Activated CD4-positive, alpha-beta T cell treated with anti-CD3 and anti-CD28 coated beads for 48 hours (primary cell): ENCODE data around the gene GSG1L.
A peak's percentile ranks its signal among the peaks of the same experiment; 100 is the strongest.

Source experiments
- DNase-seq: peaks from one replicate; pipeline ENCODE4 v3.0.0-alpha.2; 2020

The GSG1L gene

DNA sequence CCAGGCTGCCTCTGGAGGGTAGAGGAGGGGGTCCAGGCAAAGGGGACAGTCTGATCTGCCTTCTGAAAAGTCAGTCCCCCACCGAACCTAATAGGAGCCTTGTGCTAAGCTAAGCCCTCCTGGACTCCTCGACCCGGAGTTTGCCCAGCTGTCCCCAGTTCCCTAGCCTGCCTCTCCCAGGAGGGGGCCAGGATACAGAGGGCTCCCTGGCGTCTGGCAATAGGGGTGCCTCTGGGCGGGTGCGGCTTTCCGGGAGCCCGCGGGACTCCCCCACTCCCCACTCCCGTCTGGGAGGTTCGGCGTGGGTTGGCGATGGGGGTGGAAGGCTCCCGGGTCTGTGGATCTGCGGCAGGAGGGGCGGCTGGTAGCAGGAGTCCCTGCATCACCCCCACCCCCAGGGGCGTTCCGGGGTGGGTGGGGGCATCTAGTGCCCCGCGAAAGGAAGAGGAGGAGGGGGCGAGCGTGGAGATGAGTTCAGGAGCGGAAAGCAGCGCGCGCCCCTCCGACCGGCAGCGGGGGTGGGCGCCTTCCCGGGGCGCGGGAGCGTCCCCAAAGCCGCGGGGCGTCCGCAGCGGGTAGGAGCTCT, 1.2 kb downstream of the GSG1L start:
- no peak for DNase-seq

DNA sequence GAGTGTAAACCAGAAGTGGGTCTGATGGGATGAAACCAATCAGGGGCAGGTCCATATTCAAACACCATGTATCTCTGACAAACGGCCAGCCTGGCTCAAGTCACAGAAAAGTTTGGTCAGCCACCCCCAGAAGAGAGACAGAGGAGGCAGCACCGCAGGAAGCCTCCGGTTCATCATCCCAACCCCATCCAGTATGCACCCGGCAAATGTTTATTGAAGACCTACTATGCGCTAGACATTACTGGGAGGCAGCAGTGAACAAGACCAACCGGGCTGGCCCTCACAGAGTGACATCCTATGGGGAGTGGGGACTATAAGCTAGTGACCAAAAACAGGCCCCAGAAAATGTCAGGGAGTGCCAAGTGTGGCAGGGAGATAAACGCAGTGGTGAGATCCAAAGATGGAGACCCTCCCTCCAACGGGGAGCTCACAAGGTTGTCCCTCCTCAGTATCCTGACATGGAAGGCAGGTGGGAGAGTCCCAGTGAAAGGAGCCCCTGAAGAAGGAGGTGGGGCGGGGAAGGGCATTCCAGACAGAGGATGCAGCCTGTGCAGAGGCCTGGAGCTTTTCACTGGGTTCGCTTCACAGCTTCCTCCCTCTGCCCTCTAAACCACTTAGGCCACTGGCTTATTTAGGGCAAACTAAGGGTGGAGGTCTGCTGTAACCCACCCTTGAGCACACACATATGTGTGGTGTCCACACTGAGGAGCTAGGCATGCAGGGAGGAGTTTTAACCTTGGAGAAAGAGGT, 2.0 kb downstream of the GSG1L start:
- no peak for DNase-seq

DNA sequence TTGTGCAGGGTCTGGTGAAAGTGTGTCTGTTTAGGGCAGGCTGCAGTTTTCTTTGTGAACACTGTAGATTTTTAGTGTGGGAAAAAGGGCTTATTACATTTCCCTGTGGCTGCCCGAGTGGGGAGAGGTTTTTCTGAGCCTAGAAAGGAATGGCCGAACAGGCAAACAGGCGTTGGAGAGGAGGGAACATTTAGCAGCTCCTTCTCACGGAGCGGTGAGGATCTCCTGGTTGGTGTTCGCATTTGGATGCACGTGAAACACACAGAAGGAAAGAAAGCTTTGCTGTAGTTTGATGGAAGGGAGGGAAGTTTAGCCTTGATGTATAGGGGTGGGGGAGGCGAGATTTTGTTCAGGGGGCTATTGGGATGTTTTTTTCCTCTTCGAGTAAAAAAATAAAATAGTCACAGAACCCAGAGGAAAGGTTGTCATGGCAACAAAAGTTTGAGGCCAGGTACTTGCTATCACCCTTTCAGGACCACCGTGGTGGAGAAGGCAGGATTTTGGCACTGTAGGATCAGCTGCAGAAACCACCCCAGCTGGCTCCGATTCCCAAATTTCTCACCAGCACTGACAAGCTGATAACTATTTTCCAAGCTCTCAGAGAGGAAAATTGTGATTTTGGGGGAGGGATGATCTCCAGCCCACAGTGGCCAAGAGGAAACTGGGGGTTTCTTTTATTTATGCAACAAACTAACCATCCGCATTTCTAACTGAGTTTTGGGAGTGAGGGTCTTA, 3.5 kb downstream of the GSG1L start:
- DNase-seq = no peak

DNA sequence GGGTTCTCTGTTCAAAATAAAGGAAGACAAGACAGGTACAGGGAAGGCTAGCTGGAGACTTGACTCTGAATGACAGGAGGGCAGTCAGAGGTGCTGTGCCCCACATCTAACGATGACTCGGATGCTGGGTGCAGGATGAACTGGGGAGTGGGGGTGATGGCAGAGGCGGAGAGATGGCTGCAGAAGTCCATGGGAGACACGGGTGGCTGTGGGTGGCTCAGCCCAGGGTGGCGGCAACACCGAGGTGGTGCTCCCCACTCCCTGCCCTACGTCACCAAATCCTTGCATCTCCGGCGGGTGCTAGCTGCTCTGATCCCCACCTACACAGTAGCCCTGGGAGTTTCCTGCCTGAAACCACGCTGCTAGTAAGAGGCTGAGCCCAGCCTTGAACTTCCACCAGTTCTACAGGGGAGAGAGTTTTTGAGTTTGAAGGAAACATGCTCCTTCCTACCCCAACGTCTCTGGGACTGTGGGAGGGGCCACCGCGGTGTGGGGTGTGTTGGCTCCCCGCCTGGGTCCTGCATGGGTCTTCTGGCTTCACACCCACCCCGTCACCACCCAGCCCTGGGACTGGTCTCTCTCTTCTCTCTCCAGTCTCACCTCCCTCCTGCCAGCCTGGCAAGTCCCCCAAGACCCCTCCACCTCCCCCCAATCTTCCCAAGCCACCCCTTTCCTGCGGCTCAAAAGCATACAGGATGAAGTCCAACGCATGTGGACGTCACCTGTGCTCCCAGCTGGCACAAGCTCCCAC, 4.5 kb downstream of the GSG1L start:
- DNase-seq = peak; percentile 17

DNA sequence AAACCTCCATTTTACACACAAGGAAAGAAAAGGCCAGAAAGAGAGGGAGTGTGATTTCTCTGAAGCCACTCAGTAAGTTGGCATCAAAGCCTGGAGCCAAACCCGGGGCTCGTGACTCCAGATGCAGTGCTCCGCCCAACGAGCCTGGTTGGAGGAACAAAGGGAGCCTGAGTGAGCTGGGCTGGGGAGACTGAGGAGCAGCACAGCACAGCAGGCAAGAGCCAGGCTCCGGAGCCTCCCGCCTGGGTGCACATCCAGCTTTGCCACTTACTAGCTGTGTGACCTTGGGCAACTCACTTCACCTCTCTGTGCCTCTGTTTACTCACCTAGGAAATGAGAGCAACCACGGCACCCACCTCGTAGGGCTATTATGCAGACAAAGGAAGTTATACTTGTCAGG, 5.6 kb downstream of the GSG1L start:
- DNase-seq = no peak

DNA sequence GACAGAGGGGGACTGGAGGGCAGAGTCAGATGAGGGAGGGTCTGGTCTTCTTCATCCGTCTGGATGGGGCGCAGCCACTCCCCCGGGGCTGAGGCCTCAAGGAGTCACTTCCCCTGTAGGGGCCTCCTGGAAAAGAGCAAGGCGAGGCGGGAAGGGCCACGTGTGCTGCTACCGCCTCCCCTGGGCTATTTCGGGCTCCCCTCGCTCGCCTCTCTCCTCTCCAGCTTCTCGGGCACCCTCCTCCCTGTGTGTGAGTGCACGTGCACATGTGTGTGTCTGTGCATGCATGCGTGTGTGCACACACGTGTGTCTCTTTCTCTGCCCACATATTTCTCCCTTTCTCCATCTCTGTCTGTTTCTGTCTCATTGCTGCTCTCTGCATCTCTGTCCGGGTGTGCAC, 10.1 kb downstream of the GSG1L start:
- DNase-seq = no peak

DNA sequence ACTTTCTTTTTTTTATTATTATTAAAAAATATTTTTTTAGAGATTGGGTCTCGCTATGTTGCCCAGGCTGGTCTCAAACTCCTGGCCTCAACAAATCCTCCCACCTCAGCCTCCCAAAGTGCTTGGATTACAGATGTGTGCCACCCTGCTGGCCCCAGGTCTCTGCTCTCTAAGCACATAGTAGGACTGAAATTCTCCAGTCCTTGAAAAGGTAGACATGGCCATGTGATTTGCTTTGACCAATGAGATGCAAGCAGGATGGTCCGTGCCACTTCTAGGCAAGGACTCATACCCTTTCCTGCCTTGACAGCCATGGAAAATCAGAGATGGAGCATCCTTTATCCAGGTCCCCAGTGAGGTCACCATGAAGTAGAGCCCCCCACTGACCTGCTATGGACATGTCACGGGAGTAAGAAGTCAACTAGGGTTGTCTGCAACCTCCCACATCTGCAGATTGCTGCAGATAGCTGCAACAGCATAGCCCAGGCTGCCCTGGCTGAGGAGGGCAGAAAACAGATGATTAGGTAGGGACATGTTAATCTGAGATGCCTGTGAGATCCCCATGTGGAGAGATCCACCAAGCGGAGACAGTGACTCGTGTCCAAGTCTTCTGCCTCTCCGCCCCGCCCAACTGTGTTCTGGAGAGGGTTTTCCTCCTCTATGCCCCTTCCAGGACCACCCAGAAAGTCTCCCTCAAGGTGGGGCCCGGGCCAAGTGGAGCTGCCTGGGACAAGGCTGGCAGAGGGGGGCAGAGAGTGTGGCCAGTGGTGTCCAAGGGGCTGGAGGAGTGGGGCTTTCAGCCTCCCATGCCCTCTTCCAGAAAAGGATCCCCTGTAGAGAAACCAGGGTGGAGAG, 11.0 kb downstream of the GSG1L start:
- no peak for DNase-seq

DNA sequence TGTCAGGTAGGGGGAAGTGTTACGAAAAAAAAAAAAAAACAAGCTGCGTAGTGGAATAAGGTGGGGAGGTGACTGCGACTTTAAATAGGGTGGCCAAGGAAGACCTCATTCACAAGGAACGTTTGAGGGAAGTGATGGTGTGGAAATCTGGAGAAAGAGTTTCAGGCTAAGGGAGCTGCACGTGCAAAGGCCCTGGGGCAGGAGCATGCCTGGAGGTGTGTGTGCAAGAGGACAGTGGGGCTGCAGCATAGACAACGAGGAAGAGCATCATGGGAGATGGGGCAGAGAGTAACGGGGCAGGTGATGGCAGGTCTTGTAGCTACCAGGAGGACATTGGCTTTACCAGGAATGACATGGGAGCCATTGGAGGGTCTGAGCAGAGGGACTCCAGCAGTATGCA, 12.0 kb downstream of the GSG1L start:
- DNase-seq = no peak

DNA sequence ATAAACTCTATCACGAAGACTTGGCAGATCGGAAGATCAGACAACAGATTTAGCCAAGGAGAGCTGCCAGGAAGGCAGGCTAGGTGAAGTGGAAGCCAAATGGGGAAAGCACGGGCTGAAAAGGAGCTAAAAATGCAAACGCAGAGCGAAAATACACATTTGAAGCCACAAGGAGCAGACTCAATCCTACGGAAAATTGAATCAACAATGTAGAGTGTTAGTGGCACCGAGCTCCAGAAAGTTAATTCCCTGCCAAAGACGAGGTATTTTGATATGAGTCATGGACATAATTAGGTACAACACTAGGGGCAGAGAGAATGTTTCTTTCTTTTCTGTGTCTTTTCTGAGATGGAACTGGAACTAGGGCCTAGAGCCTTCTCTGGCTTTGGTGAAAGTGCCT, 20.7 kb downstream of the GSG1L start:
- DNase-seq = no peak

DNA sequence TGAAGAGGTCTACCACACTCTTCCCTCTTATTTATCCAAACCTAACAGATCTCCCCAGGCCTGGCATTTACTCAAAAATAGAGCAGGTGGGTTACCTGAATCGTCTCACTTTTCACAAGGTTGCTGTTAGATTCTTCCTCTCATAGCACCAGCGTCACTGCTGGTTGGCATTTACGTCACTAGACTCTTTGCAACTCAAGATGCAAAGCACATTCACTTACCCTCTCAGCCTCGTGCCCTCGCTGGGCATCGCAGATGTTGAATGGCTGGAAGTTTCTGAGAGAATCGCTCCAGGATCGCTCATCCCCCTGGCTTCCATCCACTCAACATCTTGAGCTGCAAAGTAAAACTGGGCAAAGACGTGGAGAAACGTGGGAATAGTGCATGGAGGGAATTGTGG, 21.9 kb downstream of the GSG1L start:
- DNase-seq = no peak

DNA sequence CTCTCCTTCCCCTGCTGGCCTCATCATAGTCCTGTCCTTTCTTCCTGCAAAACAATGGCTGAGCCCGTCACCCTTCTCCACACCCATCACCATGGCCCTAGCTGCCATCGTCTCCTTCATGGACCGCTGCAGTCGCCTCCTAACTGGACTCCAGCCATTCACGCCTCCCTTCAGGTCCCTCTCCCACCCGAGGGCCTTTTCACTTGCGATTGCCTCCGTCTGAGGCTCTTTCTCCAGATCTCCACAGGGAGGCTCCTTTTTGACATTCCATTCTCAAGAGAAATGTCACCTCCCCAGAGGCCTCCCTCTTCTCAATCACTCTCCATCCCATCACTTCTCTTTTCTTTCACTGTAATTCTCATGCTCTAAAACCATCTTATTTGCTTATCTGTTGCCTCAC, 23.5 kb downstream of the GSG1L start:
- no peak for DNase-seq

DNA sequence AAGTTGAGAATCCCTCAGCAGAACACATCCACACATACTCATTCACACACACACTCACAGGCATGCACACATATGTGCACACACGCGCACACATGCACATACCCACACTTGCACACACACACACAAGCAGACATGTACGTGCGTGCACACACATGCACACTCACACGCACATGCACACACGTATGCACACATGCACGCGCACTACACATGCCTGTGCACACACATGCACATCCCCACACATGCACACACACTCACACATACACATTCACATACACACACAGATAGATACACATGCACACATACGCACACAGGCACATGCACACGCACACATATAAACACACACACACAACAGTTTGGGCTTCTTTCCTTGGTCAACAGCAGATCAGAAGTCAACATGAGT, 24.0 kb downstream of the GSG1L start:
- no peak for DNase-seq

DNA sequence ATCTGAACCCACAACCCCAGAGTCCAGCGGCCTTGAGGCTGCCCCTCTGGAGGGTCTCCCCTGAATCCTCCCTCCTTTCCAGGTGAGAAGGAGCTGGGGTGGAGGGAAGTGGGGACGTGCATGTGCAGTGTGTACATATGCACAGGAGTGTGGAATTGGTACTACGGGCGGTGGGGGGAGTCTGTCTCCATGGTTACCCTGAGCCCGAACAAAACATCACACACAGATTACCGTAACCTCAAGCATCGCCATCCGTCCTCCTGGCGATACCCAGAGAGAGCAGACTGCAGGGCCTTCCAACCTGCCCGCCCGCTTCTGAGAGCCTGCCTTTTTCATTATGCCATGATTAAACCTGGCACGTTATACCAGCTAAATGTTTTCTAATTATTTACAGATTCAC, 25.1 kb downstream of the GSG1L start:
- no peak for DNase-seq

DNA sequence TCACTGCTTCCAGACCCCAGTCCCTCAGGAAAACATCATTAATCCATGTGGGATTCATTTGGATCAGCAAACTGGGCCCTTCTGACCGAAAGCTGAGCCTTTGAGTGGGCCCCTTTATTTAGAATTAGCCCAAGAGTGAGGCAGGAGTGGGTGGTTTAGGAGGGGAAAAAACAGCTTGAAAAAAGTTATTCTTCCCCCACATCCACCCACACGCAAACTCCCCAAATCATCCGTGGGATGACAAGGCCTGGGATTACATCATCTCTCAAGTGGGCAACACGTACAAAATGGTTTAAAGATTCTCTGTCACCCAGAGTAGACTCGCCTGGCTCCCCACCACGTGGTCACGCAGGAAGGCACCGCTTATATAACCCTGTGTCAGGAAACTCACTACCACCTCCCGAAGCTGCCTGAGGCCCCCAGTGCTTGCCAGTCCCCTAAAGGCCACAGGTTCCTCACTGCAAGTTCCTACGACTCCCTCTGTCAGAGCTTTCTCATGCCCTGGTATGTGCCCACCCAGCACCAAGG, 27.6 kb downstream of the GSG1L start:
- DNase-seq = no peak

DNA sequence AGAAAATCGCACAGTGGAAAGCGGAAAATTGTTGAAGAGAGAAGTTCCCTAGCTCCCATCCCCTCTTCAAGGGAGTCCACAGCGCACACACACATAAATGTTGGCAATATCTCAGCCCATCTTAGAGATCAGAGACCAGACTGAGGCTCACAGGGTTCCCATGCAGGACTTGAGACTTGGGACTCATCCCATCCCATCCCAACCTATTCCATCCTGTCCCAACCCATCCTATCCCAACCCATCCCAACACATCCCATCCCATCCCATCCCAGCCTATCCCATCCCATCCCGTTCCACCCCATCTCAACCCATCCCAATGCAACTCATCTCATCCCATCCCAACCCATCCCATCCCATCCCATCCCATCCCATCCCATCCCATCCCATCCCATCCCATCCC, 29.6 kb downstream of the GSG1L start:
- DNase-seq = no peak

DNA sequence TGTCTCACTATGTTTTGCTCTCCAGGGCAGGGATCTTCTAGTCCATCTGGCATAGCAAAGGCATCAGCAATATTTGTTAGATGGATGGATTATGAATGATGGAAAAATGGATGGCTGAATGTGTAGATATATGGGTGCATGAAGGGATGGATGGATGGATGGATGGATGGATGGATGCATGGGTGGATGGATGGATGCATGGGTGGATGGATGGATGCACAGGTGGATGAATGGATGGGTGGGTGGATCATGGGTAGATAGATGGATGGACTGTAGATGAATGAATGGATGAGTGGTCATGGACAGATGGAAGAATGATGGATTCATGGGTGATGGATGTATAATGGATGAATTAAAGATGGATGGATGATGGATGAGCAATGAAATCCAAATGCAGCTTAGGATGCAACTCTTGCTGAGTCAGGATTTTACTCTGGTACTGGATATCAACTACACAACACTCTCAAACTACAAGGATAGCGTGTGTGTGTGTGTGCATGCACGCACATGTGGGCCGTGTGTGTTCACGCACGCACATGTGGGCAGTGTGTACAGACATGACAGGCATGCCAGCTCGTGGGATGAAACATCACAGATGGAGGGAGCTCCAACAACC, 34.0 kb downstream of the GSG1L start:
- DNase-seq = no peak

DNA sequence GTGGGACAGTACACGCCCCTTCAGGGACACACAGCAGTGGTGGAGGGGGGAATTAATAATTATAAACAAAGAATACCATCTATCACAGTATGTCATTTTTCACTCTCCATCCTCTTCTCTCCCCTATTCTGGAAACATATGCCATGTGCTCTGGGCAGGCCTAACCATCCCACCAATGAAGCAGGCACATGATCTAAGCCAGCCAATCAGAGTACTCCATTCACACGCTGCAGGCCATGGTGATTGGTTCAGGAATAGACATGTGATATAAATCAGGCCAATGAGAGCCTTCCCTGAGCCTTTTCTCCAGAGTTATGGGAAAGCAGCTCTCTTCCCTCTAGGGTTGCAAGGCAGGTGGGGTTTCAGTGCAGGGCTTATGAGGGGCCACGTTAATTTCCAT, 36.5 kb downstream of the GSG1L start:
- no peak for DNase-seq

DNA sequence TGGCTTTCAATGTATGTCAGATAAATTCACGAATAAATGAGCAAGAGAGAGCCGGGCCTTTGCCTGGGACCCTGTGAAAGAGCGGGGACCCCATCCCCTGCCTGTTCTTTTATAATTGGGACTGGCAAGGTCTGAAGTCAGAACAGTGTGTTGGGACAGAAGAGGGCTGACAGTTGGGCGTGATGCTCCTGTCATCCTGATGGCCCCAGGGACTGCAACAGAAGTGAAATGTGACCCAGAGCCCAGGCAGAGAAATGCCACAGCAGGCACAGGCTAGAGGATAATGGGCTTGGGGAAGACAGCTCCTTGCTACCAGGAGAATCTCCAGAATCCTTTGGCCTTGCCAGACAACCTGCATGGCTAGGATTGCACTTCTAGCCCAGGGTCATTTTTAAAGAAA, 37.9 kb downstream of the GSG1L start:
- no peak for DNase-seq

DNA sequence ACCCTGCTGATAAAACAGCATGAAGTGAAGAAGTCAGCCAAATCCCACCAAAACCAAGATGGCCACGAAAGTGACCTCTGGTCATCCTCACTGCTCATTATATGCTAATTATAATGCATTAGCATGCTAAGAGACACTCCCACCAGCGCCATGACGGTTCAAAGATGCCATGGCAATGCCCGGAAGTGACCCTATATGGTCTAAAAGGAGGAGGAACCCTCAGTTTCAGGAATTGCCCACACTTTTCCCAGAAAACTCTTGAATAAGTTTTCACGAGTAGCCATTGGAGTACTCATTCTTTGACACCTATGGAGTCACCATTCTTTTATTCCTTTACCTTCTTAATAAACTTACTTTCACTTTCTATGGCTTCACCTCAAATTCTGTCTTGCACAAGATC, 44.3 kb downstream of the GSG1L start:
- DNase-seq = no peak

DNA sequence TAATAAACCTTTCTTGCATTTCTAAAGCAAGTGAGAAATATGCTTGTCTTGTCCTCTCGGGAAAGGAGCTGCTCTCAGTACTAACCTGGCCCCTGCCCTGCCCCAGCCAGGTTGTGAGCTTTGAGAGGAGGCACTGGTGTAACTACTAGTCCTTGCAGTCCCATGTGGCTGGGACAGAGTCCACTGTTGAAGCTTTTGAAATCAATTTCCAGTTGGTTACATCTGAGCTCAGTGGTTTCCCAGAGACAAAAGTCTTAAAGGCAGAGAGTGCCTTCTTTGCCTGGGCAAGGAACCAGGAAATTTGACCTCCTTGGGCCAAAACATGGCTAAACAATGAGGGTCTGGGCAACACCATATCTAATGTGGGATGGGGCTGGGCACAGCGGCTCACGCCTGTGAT, 48.7 kb downstream of the GSG1L start:
- no peak for DNase-seq

DNA sequence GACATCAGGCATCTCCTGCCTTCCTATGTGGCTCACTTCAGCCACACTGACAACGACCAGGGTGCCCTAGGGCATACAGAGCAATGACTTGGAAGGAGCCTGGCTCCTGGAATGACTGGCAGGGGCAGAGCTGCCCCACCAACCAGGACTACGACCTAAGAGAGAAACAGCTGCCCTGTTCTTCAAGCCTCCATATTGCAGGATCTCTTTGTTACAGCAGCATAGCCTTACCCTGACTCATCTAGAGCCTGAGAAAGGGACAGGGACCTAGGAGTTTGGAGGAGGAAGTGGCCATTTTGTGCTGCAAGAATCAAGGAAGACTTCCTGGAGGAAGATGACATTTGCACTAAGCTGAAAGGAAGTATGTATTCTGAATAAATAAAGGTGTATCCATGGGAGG, 49.6 kb downstream of the GSG1L start:
- DNase-seq = no peak

DNA sequence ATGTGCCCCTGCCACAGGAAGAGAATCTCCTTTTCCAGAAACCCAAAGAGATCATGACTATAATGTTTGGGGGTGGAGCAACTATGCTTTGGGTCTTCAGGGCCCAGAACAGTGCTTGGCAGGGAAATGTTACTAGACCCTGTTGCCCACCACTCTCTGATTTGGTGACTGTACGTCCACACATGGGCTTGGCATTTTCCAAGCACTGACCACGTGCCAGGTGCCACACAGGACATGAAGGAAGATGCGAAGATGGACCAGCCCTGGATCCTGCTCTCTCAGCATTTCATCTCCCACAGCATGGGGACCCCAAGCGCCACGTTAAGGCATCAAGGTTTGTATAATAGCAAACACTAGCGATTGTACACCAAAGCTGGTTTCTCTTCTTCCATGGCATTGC, 50.1 kb downstream of the GSG1L start:
- no peak for DNase-seq
